Stimulated activated effector memory CD8-positive, alpha-beta T cell treated with anti-CD3 and anti-CD28 coated beads, Interleukin-12 subunit alpha, Interleukin-12 subunit beta, amount 100 ng/mL, for 72 hours (primary cell): ENCODE data around the gene DCUN1D1.
A peak's percentile ranks its signal among the peaks of the same experiment; 100 is the strongest.

Experiments
- ATAC-seq: fragments of 150-1000 bp; cut with Tn5 transposase; 2 replicates; pipeline ENCODE4 v1.10.0; 2021
- DNase-seq, 2 donors: peaks; one replicate each; pipeline ENCODE4 v3.0.0; 2021 to 2022; ENCODE audit warnings: low spot score in 2 of 2
- H3K27ac Mint-ChIP-seq: one replicate; pipeline ENCODE4 v1.8.0; 2022; ENCODE audit warnings: mild to moderate bottlenecking, mixed read lengths
- H3K36me3 Mint-ChIP-seq: one replicate; pipeline ENCODE4 v1.8.0; 2022; ENCODE audit warnings: mild to moderate bottlenecking, mixed read lengths
- H3K4me1 Mint-ChIP-seq: one replicate; pipeline ENCODE4 v1.8.0; 2022; ENCODE audit warnings: mixed read lengths
- H3K4me3 Mint-ChIP-seq: one replicate; pipeline ENCODE4 v1.8.0; 2022; ENCODE audit warnings: mild to moderate bottlenecking, mixed read lengths
- H3K9me3 Mint-ChIP-seq: one replicate; pipeline ENCODE4 v1.8.0; 2022; ENCODE audit warnings: mixed read lengths

The DCUN1D1 gene

GRCh38 chr3:182925330-182925943, 54.9 kb downstream of the DCUN1D1 start:
- ATAC-seq, result no peak
- Mint-ChIP-seq H3K27ac (no peak overlapping the region), H3K36me3 (peaks cover 25% of the 10 kb centered on the region), H3K4me3 (no peak overlapping the region), H3K4me1 (peaks cover 10% of the 10 kb centered on the region), H3K9me3 (peaks cover 3% of the 10 kb centered on the region)
- no peak for DNase-seq

GRCh38 chr3:182921665-182922355, 58.5 kb downstream of the DCUN1D1 start:
- DNase-seq (no peak), ATAC-seq (no peak)
- H3K36me3 Mint-ChIP-seq, result peaks cover 22% of the 10 kb centered on the region
- no peak overlapping the region for H3K27ac Mint-ChIP-seq
- H3K9me3 Mint-ChIP-seq, result no peaks in the 10 kb centered on the region
- H3K4me1 Mint-ChIP-seq, result no peaks in the 10 kb centered on the region
- no peak overlapping the region for H3K4me3 Mint-ChIP-seq

- DNase-seq (no peak), ATAC-seq (no peak)
- peak overlapping the region; percentile 34 for H3K27ac Mint-ChIP-seq
- no peaks in the 10 kb centered on the region for H3K4me1 Mint-ChIP-seq
- H3K4me3 Mint-ChIP-seq, result no peak overlapping the region
- no peaks in the 10 kb centered on the region for H3K9me3 Mint-ChIP-seq
- peaks cover 27% of the 10 kb centered on the region for H3K36me3 Mint-ChIP-seq
These were observed 59.7 kb downstream of the DCUN1D1 start for GRCh38 chr3:182920515-182921084.

- Mint-ChIP-seq H3K9me3 (no peaks in the 10 kb centered on the region), H3K27ac (no peak overlapping the region), H3K4me3 (no peak overlapping the region), H3K36me3 (peaks cover 34% of the 10 kb centered on the region), H3K4me1 (peaks cover 1% of the 10 kb centered on the region)
- no peak for DNase-seq
- ATAC-seq, result no peak
These were observed 60.4 kb downstream of the DCUN1D1 start for GRCh38 chr3:182919866-182920357.

GRCh38 chr3:182917134-182917533, 63.2 kb downstream of the DCUN1D1 start:
- ATAC-seq, result no peak
- Mint-ChIP-seq H3K27ac (no peak overlapping the region), H3K4me3 (no peak overlapping the region), H3K4me1 (peaks cover 29% of the 10 kb centered on the region), H3K9me3 (no peaks in the 10 kb centered on the region), H3K36me3 (peaks cover 50% of the 10 kb centered on the region)
- no peak for DNase-seq

GRCh38 chr3:182914341-182914740, 66.0 kb downstream of the DCUN1D1 start:
- H3K36me3 Mint-ChIP-seq, result peaks cover 52% of the 10 kb centered on the region
- H3K9me3 Mint-ChIP-seq, result no peaks in the 10 kb centered on the region
- DNase-seq (no peak), ATAC-seq (no peak)
- no peak overlapping the region for H3K4me3 Mint-ChIP-seq
- H3K27ac Mint-ChIP-seq, result no peak overlapping the region
- H3K4me1 Mint-ChIP-seq, result peaks cover 49% of the 10 kb centered on the region

GRCh38 chr3:182913889-182914288, 66.4 kb downstream of the DCUN1D1 start:
- Mint-ChIP-seq H3K4me1 (peaks cover 49% of the 10 kb centered on the region), H3K36me3 (peaks cover 52% of the 10 kb centered on the region), H3K27ac (peak overlapping the region; percentile 40), H3K4me3 (no peak overlapping the region), H3K9me3 (no peaks in the 10 kb centered on the region)
- DNase-seq, result no peak
- peak; percentile 35 for ATAC-seq

- peak overlapping the region; percentile 4 for H3K27ac Mint-ChIP-seq
These were observed 67.9 kb downstream of the DCUN1D1 start for GRCh38 chr3:182912474-182912873.

GRCh38 chr3:182911782-182912111, 68.6 kb downstream of the DCUN1D1 start:
- H3K4me1 Mint-ChIP-seq, result peaks cover 49% of the 10 kb centered on the region
- H3K27ac Mint-ChIP-seq, result peak overlapping the region; percentile 4
- H3K9me3 Mint-ChIP-seq, result no peaks in the 10 kb centered on the region
- DNase-seq (no peak), ATAC-seq (peak; percentile 39)
- no peak overlapping the region for H3K4me3 Mint-ChIP-seq
- H3K36me3 Mint-ChIP-seq, result peaks cover 69% of the 10 kb centered on the region

More at GRCh38 chr3:182912474-182912873, 67.9 kb downstream of the DCUN1D1 start:
- H3K36me3 Mint-ChIP-seq, result peaks cover 62% of the 10 kb centered on the region
- H3K4me1 Mint-ChIP-seq, result peaks cover 49% of the 10 kb centered on the region
- DNase-seq (no peak), ATAC-seq (no peak)
- no peak overlapping the region for H3K4me3 Mint-ChIP-seq
- H3K9me3 Mint-ChIP-seq, result no peaks in the 10 kb centered on the region

GRCh38 chr3:182910936-182911781, 69.2 kb downstream of the DCUN1D1 start:
- Mint-ChIP-seq H3K4me3 (no peak overlapping the region), H3K36me3 (peaks cover 75% of the 10 kb centered on the region), H3K9me3 (no peaks in the 10 kb centered on the region), H3K27ac (peak overlapping the region; percentile 4), H3K4me1 (peaks cover 49% of the 10 kb centered on the region)
- peak; percentile 84 for ATAC-seq
- no peak for DNase-seq

GRCh38 chr3:182909318-182910040, 70.9 kb downstream of the DCUN1D1 start:
- Mint-ChIP-seq H3K36me3 (peaks cover 76% of the 10 kb centered on the region), H3K27ac (peak overlapping the region; percentile 35), H3K4me3 (no peak overlapping the region), H3K4me1 (peaks cover 43% of the 10 kb centered on the region), H3K9me3 (no peaks in the 10 kb centered on the region)
- ATAC-seq (no peak), DNase-seq (no peak)

- peaks cover 76% of the 10 kb centered on the region for H3K36me3 Mint-ChIP-seq
- DNase-seq, result no peak
- peaks cover 33% of the 10 kb centered on the region for H3K4me1 Mint-ChIP-seq
- no peak for ATAC-seq
- H3K27ac Mint-ChIP-seq, result peak overlapping the region; percentile 40
- H3K4me3 Mint-ChIP-seq, result no peak overlapping the region
- H3K9me3 Mint-ChIP-seq, result no peaks in the 10 kb centered on the region
These were observed 71.9 kb downstream of the DCUN1D1 start for GRCh38 chr3:182908471-182908870.

GRCh38 chr3:182906036-182906435, 74.3 kb downstream of the DCUN1D1 start:
- H3K36me3 Mint-ChIP-seq, result peaks cover 86% of the 10 kb centered on the region
- DNase-seq, result no peak
- H3K4me1 Mint-ChIP-seq, result peaks cover 10% of the 10 kb centered on the region
- no peak overlapping the region for H3K4me3 Mint-ChIP-seq
- no peaks in the 10 kb centered on the region for H3K9me3 Mint-ChIP-seq
- no peak for ATAC-seq
- peak overlapping the region; percentile 7 for H3K27ac Mint-ChIP-seq

- DNase-seq (no peak), ATAC-seq (no peak)
- Mint-ChIP-seq H3K9me3 (no peaks in the 10 kb centered on the region), H3K4me1 (peaks cover 6% of the 10 kb centered on the region), H3K36me3 (peaks cover 90% of the 10 kb centered on the region), H3K4me3 (no peak overlapping the region), H3K27ac (peak overlapping the region; percentile 7)
These were observed 74.7 kb downstream of the DCUN1D1 start for GRCh38 chr3:182905623-182906022.

- peak overlapping the region; percentile 45 for H3K27ac Mint-ChIP-seq
- DNase-seq (no peak), ATAC-seq (no peak)
- no peaks in the 10 kb centered on the region for H3K9me3 Mint-ChIP-seq
- peaks cover 92% of the 10 kb centered on the region for H3K36me3 Mint-ChIP-seq
- H3K4me3 Mint-ChIP-seq, result no peak overlapping the region
- no peaks in the 10 kb centered on the region for H3K4me1 Mint-ChIP-seq
These were observed 76.2 kb downstream of the DCUN1D1 start for GRCh38 chr3:182904164-182904563.
